Left renal pelvis (tissue), 4 donors: ENCODE data around the gene NSMF. TPM values are rescaled to one million over a fixed set of nuclear protein-coding genes. Genes with fewer than 3 reads are reported as not detected.

Experiments used
- DNase-seq, 4 donors: peaks; one replicate each; pipeline ENCODE4 v3.0.0-alpha.2; 2013; ENCODE audit warnings: low read depth in 4 of 4, low spot score in 3 of 4
- polyA plus RNA-seq, 4 donors: library from polyadenylated mRNA; unstranded; fragments of 120-200 nt; gene quantifications; one replicate each; pipeline ENCODE4 v1.2.1, GENCODE V29; 2013; ENCODE audit not compliant: insufficient read length in 4 of 4

The NSMF gene
- polyA plus RNA-seq, 4 donors: 40.4 to 51.3 (median 46.4) TPM

GRCh38 chr9:137398561-137399468 lies 60.3 kb downstream of the NSMF start:
- no peak for DNase-seq

GRCh38 chr9:137397675-137398423 lies 61.3 kb downstream of the NSMF start:
- DNase-seq: no peak

Other genes starting within 250 kb of the NSMF start
- gene RNF208, start 237.1 kb downstream of the NSMF start, polyA plus RNA-seq: 10 to 100 TPM in 1 of 4 donors, 1 to 10 TPM in 3; 3.2 to 15.3 (median 8.1) TPM
- gene CYSRT1, start 234.2 kb downstream of the NSMF start, polyA plus RNA-seq: 10 to 100 TPM in 2 of 4 donors, 1 to 10 TPM in 1, under 1 TPM in 1; 0.78 to 16.4 (median 7.9) TPM
- gene RNF224, start 231.8 kb downstream of the NSMF start, polyA plus RNA-seq: 10 to 100 TPM in 2 of 4 donors, 1 to 10 TPM in 1, under 1 TPM in 1; 0.41 to 15.5 (median 7.7) TPM
- 10 to 100 TPM in 1 of 4 donors, 1 to 10 TPM in 2, under 1 TPM in 1; 0.37 to 13.7 (median 5.2) TPM for gene SLC34A3, start 228.4 kb downstream of the NSMF start, polyA plus RNA-seq
- gene TUBB4B, start 218.0 kb downstream of the NSMF start, polyA plus RNA-seq: 100 to 1,000 TPM; 149 to 396 (median 315) TPM
- gene STPG3, start 208.0 kb downstream of the NSMF start, polyA plus RNA-seq: 1 to 10 TPM in 3 of 4 donors, under 1 TPM in 1; 0.57 to 4.8 (median 1.7) TPM
- gene NELFB, start 204.0 kb downstream of the NSMF start, polyA plus RNA-seq: 10 to 100 TPM; 44.5 to 56.7 (median 50.4) TPM
- gene TOR4A, start 181.6 kb downstream of the NSMF start, polyA plus RNA-seq: 1 to 10 TPM; 3.0 to 5.8 (median 4.9) TPM
- 1 to 10 TPM; 2.8 to 7.6 (median 6.7) TPM for gene NRARP, start 157.1 kb downstream of the NSMF start, polyA plus RNA-seq
- 10 to 100 TPM in 2 of 4 donors, 1 to 10 TPM in 2; 8.4 to 26.9 (median 11.4) TPM for gene EXD3, start 36.2 kb downstream of the NSMF start, polyA plus RNA-seq
- gene NOXA1, start 35.9 kb downstream of the NSMF start, polyA plus RNA-seq: 10 to 100 TPM in 1 of 4 donors, 1 to 10 TPM in 3; 2.5 to 10.9 (median 4.3) TPM
- gene ENTPD8, start 18.0 kb downstream of the NSMF start, polyA plus RNA-seq: under 1 TPM; 0.20 to 0.70 (median 0.32) TPM
- 1 to 10 TPM; 1.4 to 4.6 (median 2.8) TPM for gene PNPLA7, start 91.1 kb upstream of the NSMF start, polyA plus RNA-seq
- gene MRPL41, start 92.5 kb upstream of the NSMF start, polyA plus RNA-seq: 10 to 100 TPM; 11.7 to 30.7 (median 16.4) TPM
- gene DPH7, start 119.6 kb upstream of the NSMF start, polyA plus RNA-seq: 10 to 100 TPM; 35.3 to 69.8 (median 41.6) TPM
- 10 to 100 TPM; 18.9 to 27.5 (median 20.5) TPM for gene ZMYND19, start 131.2 kb upstream of the NSMF start, polyA plus RNA-seq
- gene ARRDC1, start 146.4 kb upstream of the NSMF start, polyA plus RNA-seq: 10 to 100 TPM; 17.6 to 45.0 (median 26.7) TPM
- gene EHMT1, start 159.7 kb upstream of the NSMF start, polyA plus RNA-seq: 10 to 100 TPM; 61.2 to 81.3 (median 72.9) TPM